ENCODE results near the gene GPR142. TPM values are rescaled to one million over a fixed set of nuclear protein-coding genes. Genes with fewer than 3 reads are reported as not detected.

The GPR142 gene
- total RNA-seq, 1 experiment from 2014 or later, result 0.33 TPM

- Mint-ChIP-seq H3K9me3 (no peaks in the 10 kb centered on the region), H3K27me3 (ENCODE audit: low read depth) (peaks cover 82% of the 10 kb centered on the region)
- H3K27ac ChIP-seq (ENCODE audit: insufficient read length, low read depth, low read length), result no peak overlapping the region
These were observed 18.2 kb upstream of the GPR142 start for GRCh38 chr17:74349120-74349519.

More at GRCh38 chr17:74349120-74349519, 18.2 kb upstream of the GPR142 start:
- no peaks in the 10 kb centered on the region for H3K79me2 ChIP-seq (ENCODE audit: insufficient read depth, low read length)
- no peak overlapping the region for H2BK120ac ChIP-seq (ENCODE audit: low read depth, low read length, poor library complexity, severe bottlenecking)
- no peak overlapping the region for H3K9ac ChIP-seq (ENCODE audit: extremely low read depth, insufficient read length, low read length)
- no peak overlapping the region for H3K4ac ChIP-seq (ENCODE audit: low read depth, low read length)
- no peak for TF ChIP-seq CTCF (conservative IDR thresholded peaks at IDR 0.05)
- no peak overlapping the region for H3K4me3 Mint-ChIP-seq
- H3T11ph ChIP-seq (ENCODE audit: low read length), result no peak overlapping the region
- H2BK5ac ChIP-seq (ENCODE audit: insufficient read length, low read length), result no peak overlapping the region
- H3K23me2 ChIP-seq (ENCODE audit: insufficient read length, low read depth, low read length, poor library complexity, severe bottlenecking), result no peaks in the 10 kb centered on the region
- no peak overlapping the region for H2AK5ac ChIP-seq (ENCODE audit: insufficient read length, low read length)
- H3K23ac ChIP-seq (ENCODE audit: insufficient read length, low read depth, low read length), result no peak overlapping the region
- H2BK15ac ChIP-seq (ENCODE audit: low read depth, low read length), result no peak overlapping the region
- H4K91ac ChIP-seq (ENCODE audit: insufficient read length, low read depth, low read length), result no peak overlapping the region
- H3K14ac ChIP-seq (ENCODE audit: insufficient read depth, low read length), result no peak overlapping the region
- DNase-seq, result no peak
- no peak overlapping the region for H4K5ac ChIP-seq (ENCODE audit: insufficient read length, low read depth, low read length)
- H3K27ac Mint-ChIP-seq, result no peak overlapping the region
- no peak overlapping the region for H3K18ac ChIP-seq (ENCODE audit: insufficient read length, low read depth, low read length)
- H3K4me2 ChIP-seq (ENCODE audit: insufficient read depth, insufficient read length, low read length), result no peak overlapping the region
- H2BK12ac ChIP-seq (ENCODE audit: insufficient read length, low read depth, low read length), result no peak overlapping the region
- H4K20me1 ChIP-seq (ENCODE audit: control insufficient read depth, insufficient read depth, insufficient read length), result no peaks in the 10 kb centered on the region
- no peak overlapping the region for H3K56ac ChIP-seq (ENCODE audit: insufficient read length, low read depth, low read length)
- H3K79me1 ChIP-seq (ENCODE audit: insufficient read depth, low read depth, low read length, poor library complexity, severe bottlenecking), result no peaks in the 10 kb centered on the region
- H3K27me3 ChIP-seq (ENCODE audit: insufficient read depth, low read length), result peaks cover 13% of the 10 kb centered on the region; the same call in 1 of the 2 replicates
- H4K8ac ChIP-seq (replicated peaks; ENCODE audit: insufficient read length, low read depth, low read length), result no peak overlapping the region
- H3K4me1 ChIP-seq (ENCODE audit: insufficient read depth, low read length), result no peaks in the 10 kb centered on the region
- H3K36me3 Mint-ChIP-seq (ENCODE audit: insufficient read depth in 1 of 3, low read depth in 3 of 3), result no peaks in the 10 kb centered on the region
- peaks cover 7 to 19% of the 10 kb centered on the region in 2 experiments; a peak in 3 of 4 replicates for H3K4me1 Mint-ChIP-seq
- no CpG with 5 or more reads among the region's 19 CpGs for WGBS (ENCODE audit: extremely low coverage, insufficient read length, low lambda C conversion rate)
- H2BK20ac ChIP-seq (ENCODE audit: low read depth, low read length, poor library complexity, severe bottlenecking), result no peak overlapping the region
- no peak overlapping the region for H2AFZ ChIP-seq (ENCODE audit: low read length)
- H3K9me3 ChIP-seq (ENCODE audit: control insufficient read depth, low read depth, low read length), result no peaks in the 10 kb centered on the region
